DOHH2 (cell line): Measurements from ENCODE around the gene IFT25.

Experiments
- H3F3A ChIP-seq: fragments of 200-600 bp; sonication (generic), shearing (Covaris generic); 2 replicates; pipeline ENCODE4 v1.6.0; 2016; ENCODE audit warnings: antibody characterized with exemption, mild to moderate bottlenecking; ENCODE audit not compliant: control insufficient read depth, insufficient read depth
- H3K27ac ChIP-seq: fragments of 200-600 bp; sonication (generic); 2 replicates; pipeline ENCODE4 v1.5.1; 2014; ENCODE audit warnings: low read depth, mild to moderate bottlenecking, low read length, moderate library complexity
- H3K27me3 ChIP-seq: fragments of 200-600 bp; sonication (generic); 2 replicates; pipeline ENCODE4 v1.6.1; 2014; ENCODE audit warnings: mild to moderate bottlenecking, low read length, mixed read lengths; ENCODE audit not compliant: control insufficient read depth
- H3K36me3 ChIP-seq: fragments of 200-600 bp; sonication (generic); 2 replicates; pipeline ENCODE4 v1.6.1; 2014; ENCODE audit warnings: mild to moderate bottlenecking, low read length, moderate library complexity, mixed read lengths; ENCODE audit not compliant: control insufficient read depth
- H3K4me1 ChIP-seq: fragments of 200-600 bp; sonication (generic); 2 replicates; pipeline ENCODE4 v1.6.1; 2014; ENCODE audit warnings: mild to moderate bottlenecking, low read length, mixed read lengths; ENCODE audit not compliant: control insufficient read depth
- H3K4me2 ChIP-seq: fragments of 200-600 bp; sonication (generic); 2 replicates; pipeline ENCODE4 v1.6.0; 2014; ENCODE audit warnings: mild to moderate bottlenecking, low read length, moderate library complexity
- H3K4me3 ChIP-seq: fragments of 200-600 bp; sonication (generic); 2 replicates; pipeline ENCODE4 v1.5.1; 2014; ENCODE audit warnings: mild to moderate bottlenecking, low read length, mixed read lengths
- H3K79me2 ChIP-seq: fragments of 200-600 bp; sonication (generic); 2 replicates; pipeline ENCODE4 v1.6.1; 2014; ENCODE audit warnings: mild to moderate bottlenecking, low read length, mixed read lengths; ENCODE audit not compliant: control insufficient read depth
- H3K9me2 ChIP-seq: fragments of 200-600 bp; sonication (generic); replicated peaks from 2 replicates; pipeline ENCODE4 v1.6.1; 2014; ENCODE audit warnings: mild to moderate bottlenecking, low read length, mixed read lengths; ENCODE audit not compliant: control insufficient read depth
- H3K9me3 ChIP-seq: fragments of 200-600 bp; sonication (generic); 2 replicates; pipeline ENCODE4 v1.6.1; 2014; ENCODE audit warnings: antibody characterized with exemption, low read length, mixed read lengths; ENCODE audit not compliant: control insufficient read depth, insufficient read depth
- H4K20me1 ChIP-seq: fragments of 200-600 bp; sonication (generic); 2 replicates; pipeline ENCODE4 v1.6.0; 2014; ENCODE audit warnings: low read depth, mild to moderate bottlenecking, antibody characterized with exemption, low read length, moderate library complexity; ENCODE audit not compliant: control insufficient read depth, insufficient read depth
- CTCF ChIP-seq: fragments of 200-600 bp; sonication (generic); IDR thresholded peaks from one replicate; pipeline ENCODE4 v1.5.1; 2014; ENCODE audit warnings: antibody characterized with exemption, mild to moderate bottlenecking, low read depth, low read length; ENCODE audit not compliant: poor library complexity, severe bottlenecking
- EZH2phosphoT487 ChIP-seq: fragments of 200-600 bp; sonication (generic); IDR thresholded peaks from 2 replicates; pipeline ENCODE4 v1.6.1; 2017; ENCODE audit warnings: borderline replicate concordance, mild to moderate bottlenecking, antibody characterized with exemption, low read length, moderate library complexity, mixed read lengths

The IFT25 gene

DNA sequence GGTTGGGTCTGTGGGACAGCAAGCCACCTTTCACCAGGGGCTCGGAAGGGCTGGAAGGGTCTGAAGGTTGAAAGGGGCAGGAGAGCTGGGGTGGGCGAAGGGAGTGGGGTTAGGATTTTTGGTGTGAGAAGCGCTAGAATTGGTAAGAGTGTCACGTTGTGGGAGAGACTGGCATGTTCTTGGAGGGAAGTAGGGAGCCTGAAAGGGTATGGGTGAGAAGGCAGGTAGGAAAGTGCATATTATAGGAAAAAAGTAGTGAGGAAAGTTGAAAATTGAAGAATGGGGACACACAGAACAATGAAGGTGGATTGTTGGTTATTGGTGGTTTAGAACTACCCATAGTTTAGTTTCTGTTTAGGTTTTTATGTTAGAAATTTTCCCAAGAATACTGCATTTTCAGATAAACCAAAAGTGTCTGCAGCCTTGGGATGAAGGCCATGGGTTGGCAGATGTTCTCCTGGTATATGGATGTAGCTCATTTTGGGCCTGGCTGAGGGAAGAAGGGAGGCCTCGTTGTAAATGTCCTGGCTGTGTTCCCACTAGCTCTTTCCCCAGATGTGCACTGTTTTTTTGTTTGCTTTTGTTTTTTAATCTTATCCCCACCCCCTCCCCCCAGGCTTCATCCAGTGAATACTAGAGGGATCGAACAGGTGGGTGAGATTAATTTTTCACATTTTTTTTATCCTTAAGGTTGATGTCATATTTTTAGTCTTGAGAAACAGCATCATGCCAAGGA, 1.8 kb upstream of the IFT25 start:
- Histone ChIP-seq H3K36me3 (peaks cover 43% of the 10 kb centered on the region), H3K4me3 (peak overlapping the region; percentile 99), H3F3A (0 out of 2 replicates have a peak, but pooled peaks cover 4% of the 10 kb centered on the region), H3K27me3 (no peaks in the 10 kb centered on the region), H3K79me2 (peaks cover 65% of the 10 kb centered on the region), H3K27ac (no peak overlapping the region), H3K4me2 (peak overlapping the region; percentile 89), H3K9me3 (no peaks in the 10 kb centered on the region), H3K9me2 (no peaks in the 10 kb centered on the region), H4K20me1 (peaks cover 16% of the 10 kb centered on the region; the same call in 1 of the 2 replicates), H3K4me1 (peaks cover 35% of the 10 kb centered on the region)
- TF ChIP-seq EZH2phosphoT487 (no peak), CTCF (no peak)

DNA sequence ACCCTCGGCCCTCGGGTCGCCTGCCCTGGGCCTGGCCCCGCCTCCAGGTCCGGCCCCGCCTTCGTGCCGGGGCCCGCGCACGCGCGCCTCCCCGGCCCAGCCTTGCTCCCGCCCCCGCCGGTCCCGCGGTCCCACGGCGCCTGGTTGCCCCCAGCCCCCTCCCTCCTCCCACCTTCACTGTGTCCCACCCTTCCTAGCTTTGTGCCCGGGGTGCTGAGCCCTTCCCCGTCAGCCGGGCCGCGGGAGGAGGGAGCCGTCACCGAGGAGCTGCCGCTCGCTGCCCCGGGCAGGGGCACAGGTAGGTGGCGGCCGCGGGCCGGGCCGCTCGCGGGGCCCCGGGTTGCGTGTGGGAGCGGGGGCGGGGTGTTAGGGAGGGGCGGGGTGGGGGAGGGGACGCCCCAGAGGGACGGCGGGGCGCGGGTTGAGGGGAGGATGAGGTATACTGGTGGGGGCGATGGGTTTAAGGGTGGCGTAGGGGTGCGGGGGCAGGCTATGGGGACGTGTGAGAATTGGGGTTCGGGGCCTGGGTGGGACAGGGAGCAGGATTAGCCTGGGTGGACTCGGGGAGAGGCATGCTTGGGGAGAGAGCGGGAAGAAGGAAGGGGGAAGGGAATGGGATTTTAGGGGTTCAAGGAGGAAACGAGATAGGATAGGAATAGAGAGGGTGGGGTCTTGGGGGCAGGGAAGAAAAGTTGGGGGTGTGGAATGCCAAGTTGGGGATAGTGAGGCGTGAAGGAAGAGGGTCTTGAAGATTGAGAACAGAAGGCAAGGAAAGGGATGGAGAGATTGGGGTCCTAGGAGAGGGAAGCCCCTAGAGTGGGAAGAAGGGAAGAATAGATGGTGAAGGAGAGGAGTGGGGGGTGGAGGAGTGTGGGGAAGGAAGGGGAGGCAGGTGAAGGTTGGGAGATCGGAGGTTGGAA, 1.0 kb upstream of the IFT25 start, which contains the start of gene LRRC42:
TSS of gene LRRC42 (plus strand) at position 99 of the 920 bp plus-strand sequence. CDS start 5,650 bp downstream, outside the sequence.
- Histone ChIP-seq H3F3A (0 out of 2 replicates have a peak, but pooled peaks cover 4% of the 10 kb centered on the region), H3K4me1 (peaks cover 35% of the 10 kb centered on the region), H3K9me2 (no peaks in the 10 kb centered on the region), H3K79me2 (peaks cover 72% of the 10 kb centered on the region), H3K4me2 (peak within 1 kb of the TSS; percentile 100), H3K27me3 (no peaks in the 10 kb centered on the region), H3K4me3 (peak within 1 kb of the TSS; percentile 99), H3K9me3 (no peaks in the 10 kb centered on the region), H3K27ac (peak within 1 kb of the TSS; percentile 66), H4K20me1 (peaks cover 16% of the 10 kb centered on the region; the same call in 1 of the 2 replicates), H3K36me3 (peaks cover 40% of the 10 kb centered on the region)
- TF ChIP-seq EZH2phosphoT487 (no peak), CTCF (peak; percentile 34)

DNA sequence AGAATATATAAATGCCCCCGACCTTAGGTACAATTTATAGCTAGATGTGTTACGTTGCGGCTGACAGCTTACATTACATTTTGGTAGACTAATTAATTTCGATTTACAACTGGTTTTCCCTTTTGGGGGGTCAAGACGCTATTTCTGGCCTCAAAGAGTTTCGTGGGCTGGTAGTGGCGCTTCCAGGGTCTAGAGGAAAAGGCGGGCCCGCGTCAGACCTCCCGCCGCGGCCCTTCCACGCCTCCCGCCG, 391 bp downstream of the IFT25 start:
- no peak for TF ChIP-seq CTCF
- no peak for TF ChIP-seq EZH2phosphoT487
- Histone ChIP-seq H3K9me3 (no peaks in the 10 kb centered on the region), H3K4me3 (peak overlapping the region; percentile 99), H3K27ac (peak overlapping the region; percentile 66), H3K4me2 (peak overlapping the region; percentile 100), H3K36me3 (peaks cover 41% of the 10 kb centered on the region), H3K27me3 (no peaks in the 10 kb centered on the region), H3K79me2 (peaks cover 74% of the 10 kb centered on the region), H3K4me1 (peaks cover 35% of the 10 kb centered on the region), H4K20me1 (peaks cover 16% of the 10 kb centered on the region; the same call in 1 of the 2 replicates), H3K9me2 (no peaks in the 10 kb centered on the region), H3F3A (peaks cover 6% of the 10 kb centered on the region; the same call in 1 of the 2 replicates)
